Measurements from ENCODE around the gene GTF2F1.
A peak's percentile ranks its signal among the peaks of the same experiment; 100 is the strongest.
"Not testable (repeated sequence)": the region's sequence is repeated elsewhere in the genome, so short reads cannot be mapped to it uniquely, and the experiment has no call there.

Gene GTF2F1

GRCh38 chr19:6355321-6356040 is 37.5 kb downstream of the GTF2F1 start:
- DNase-seq (ENCODE audit: low spot score) = not testable (repeated sequence)

GRCh38 chr19:6354098-6354674 is 38.8 kb downstream of the GTF2F1 start:
- peak; percentile 35 for DNase-seq (ENCODE audit: low spot score)

GRCh38 chr19:6352381-6353165 is 40.4 kb downstream of the GTF2F1 start:
- no peak for DNase-seq (ENCODE audit: low spot score)

- no peak for DNase-seq (ENCODE audit: low spot score)
Measured at GRCh38 chr19:6350688-6351087, 42.3 kb downstream of the GTF2F1 start.

GRCh38 chr19:6349271-6349670 is 43.7 kb downstream of the GTF2F1 start:
- not testable (repeated sequence) for DNase-seq (ENCODE audit: low spot score)

GRCh38 chr19:6343462-6343861 is 49.5 kb downstream of the GTF2F1 start:
- DNase-seq (ENCODE audit: low spot score) = no peak

- DNase-seq (ENCODE audit: low spot score) = no peak
Measured at GRCh38 chr19:6340493-6341201, 52.3 kb downstream of the GTF2F1 start.

GRCh38 chr19:6334490-6335285 is 58.3 kb downstream of the GTF2F1 start:
- no peak for DNase-seq (ENCODE audit: low spot score)

GRCh38 chr19:6333439-6333838 is 59.5 kb downstream of the GTF2F1 start, which contains the start of gene ACER1:
Gene ACER1, minus strand, starts transcription at chr19:6333612. Its CDS starts 61 bp downstream, at chr19:6333551.
- no peak for DNase-seq (ENCODE audit: low spot score)
